HG02763 (cell line): ENCODE measurements around the gene SH3BP1.
"Not testable (repeated sequence)": the region's sequence is repeated elsewhere in the genome, so short reads cannot be mapped to it uniquely, and the experiment has no call there.

Experiments used
- ATAC-seq: cut with Tn5 transposase; IDR thresholded peaks from one replicate; pipeline ENCODE4 v1.9.1; 2021; ENCODE audit warnings: mild to moderate bottlenecking, moderate library complexity; ENCODE audit not compliant: unreplicated experiment

SH3BP1 gene

GRCh38 chr22:37676736-37677492 lies 37.4 kb downstream of the SH3BP1 start:
- ATAC-seq, result peak; percentile 50

- no peak for ATAC-seq
Observed at GRCh38 chr22:37677493-37677974, 38.1 kb downstream of the SH3BP1 start.

DNA sequence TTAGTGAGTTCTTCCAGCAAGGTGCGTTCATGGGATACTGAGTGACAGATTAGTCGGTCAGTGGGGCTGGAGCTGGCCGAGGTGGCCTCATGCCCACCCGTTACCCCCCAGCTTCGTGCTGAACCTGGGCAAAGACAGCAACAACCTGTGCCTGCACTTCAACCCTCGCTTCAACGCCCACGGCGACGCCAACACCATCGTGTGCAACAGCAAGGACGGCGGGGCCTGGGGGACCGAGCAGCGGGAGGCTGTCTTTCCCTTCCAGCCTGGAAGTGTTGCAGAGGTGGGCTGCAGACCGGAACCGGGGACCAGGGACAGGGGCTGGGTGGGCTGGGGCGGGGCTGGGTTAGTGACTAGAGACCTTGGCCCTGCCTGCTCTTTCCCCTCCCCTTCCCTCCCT lies 38.9 kb downstream of the SH3BP1 start:
- no peak for ATAC-seq

- ATAC-seq, result no peak
Observed at GRCh38 chr22:37679670-37680069, 40.2 kb downstream of the SH3BP1 start.

DNA sequence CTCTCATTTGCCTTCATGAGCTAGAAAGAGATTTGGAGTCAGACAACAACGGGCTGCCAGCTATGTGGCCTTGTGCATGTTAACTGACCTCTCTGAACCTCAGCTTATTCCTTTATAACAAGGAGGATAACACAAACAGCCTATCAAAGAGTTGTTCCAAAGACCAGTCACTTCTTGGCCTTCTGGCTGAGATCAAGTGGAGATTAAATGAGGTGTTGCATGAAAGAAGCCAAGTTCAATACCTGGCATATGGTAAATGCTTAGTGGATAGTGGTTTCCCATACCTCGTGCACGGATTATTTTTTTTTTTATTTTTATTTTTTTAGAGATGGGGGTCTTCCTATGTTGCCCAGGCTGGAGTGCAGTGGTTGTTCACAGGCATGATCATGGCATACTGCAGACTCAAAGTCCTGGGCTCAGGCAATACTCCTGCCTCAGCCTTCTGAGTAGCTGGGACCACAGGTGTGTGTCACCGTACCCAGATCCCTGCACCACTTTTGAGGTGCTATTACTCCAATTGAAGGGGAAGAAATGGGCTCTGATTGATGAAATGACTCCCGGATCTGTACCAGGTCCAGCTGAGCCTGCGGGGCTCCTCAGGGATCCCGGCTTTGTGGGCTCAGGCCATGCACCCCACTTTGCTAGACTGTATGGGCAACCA lies 40.9 kb downstream of the SH3BP1 start:
- no peak for ATAC-seq

DNA sequence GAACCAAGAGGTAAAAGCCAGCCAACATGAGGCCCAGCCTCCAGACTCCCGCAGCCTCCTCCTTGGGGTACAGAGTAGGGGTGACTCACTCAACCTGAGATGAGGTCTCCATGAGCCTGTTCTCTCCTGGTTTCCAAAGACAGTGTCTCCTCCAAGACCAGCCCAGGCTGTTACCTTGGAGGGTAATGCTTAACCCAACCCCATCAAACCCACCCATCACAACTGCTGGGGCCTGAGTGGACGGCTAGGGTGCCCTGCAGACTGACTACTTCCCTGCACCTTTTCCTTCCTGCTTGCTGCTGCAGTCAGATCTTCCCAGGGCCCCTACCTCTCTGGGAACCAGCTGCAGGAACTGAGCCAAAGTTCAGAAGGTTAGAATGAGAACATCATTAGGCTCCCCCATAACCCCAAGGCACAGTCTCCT lies 41.5 kb downstream of the SH3BP1 start:
- ATAC-seq, result no peak

DNA sequence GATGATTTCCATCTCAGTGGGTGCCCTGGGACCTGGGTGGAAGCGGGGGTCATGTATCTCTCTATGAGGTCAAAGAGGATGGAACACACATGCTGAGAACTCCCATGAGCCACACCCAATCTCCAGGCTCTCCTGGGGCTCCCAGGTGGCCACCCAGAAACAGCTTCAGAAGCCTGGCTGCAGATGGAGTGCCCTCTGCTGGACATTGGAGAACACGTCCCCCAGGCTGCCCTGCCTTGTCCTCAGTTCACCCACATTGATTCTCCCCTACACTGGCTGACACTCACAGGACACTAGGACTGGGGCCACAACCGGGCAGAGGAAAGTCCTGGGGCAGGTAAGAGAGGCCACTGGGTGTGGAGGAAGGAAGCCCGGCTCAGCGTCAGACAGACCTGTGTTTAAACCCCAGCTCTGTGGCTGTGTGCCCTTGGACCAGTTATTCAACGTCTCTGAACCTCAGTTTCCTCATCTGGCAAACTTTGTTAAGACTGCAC lies 42.1 kb downstream of the SH3BP1 start:
- no peak for ATAC-seq

DNA sequence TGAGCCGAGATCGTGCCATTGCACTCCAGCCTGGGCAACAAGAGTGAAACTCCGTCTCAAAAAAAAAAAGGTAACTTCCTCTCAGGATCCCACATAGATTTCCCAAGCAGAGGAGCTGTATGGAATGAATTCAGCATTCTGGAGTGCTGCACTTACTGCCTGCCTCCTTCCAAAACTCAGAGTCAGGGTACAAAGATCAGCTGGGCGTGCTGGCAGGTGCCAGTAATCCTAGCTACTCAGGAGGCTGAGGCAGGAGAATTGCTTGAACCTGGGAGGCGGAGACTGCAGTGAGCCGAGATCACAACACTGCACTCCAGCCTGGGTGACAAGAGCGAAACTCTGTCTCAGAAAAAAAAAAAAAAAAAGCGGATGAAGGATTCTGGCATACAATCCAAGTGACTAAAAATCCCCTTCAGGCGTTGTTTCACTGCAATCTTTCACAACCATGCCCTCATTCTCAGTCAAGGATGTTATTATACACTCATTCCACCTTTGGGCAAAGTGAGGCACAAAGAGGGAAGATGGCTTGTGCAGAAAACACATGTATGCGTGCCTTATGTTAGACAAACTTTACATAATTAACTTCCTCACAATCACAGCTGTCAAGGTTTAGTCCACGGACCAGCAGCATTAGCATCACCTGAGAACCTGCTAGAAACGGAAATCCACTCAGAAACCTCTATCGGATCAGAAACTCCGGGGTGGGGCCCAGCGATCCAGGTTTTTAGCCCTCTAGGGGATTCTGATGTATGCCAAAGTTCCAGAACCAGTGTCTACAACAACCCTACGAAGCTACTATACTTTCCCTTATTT lies 45.5 kb downstream of the SH3BP1 start:
- ATAC-seq, result no peak

DNA sequence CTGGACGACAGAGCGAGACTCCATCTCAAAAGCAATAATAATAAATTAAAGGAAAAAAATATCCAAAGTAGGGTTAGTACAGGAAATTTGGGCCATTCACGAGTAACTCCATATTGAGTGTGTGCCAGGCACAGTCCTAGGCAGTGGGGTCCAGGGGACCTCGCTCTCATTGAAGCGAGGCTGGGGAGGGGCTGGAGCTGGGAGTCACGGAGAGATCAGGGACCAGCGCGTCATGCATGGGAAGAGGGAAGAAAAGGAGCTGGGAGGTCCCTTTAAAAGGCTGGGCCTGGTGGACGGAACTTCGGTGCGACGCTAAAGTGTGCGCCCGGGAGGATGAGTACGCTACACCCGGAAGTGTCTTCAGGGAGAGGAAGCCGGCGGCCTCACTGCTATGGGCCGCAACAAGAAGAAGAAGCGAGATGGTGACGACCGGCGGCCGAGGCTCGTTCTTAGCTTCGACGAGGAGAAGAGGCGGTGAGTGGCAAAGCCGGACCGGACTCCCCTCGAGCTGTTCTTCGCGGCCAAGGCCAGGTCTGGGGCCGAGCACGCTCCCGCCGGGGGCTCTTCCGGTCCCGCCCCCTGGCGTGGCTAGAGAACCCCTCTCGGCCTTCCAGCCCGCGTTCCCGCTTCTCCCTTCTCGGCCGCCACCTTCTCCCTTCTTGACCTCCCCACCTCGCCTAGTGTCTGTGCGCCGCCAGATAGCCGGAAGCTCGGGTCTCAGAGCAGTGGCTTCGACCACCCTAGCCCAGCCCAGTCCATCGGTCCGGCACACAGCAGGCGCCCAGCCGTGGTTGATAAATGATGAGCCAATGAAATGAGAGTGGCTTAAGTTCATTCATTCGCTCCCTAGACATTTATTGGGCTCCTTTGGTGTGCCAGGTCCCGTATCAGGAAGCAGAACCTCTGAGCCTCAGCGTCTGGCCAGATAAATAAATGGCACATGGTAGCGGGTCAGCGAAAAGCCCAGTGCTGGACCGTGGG lies 46.8 kb downstream of the SH3BP1 start, which contains the start of gene NOL12:
Gene NOL12 (plus strand): TSS at position 342 of the 981 bp plus-strand sequence. CDS start 50 bp downstream, at position 392.
- peak; percentile 68 for ATAC-seq

- no peak for ATAC-seq
Observed at GRCh38 chr22:37690407-37690806, 50.9 kb downstream of the SH3BP1 start.

DNA sequence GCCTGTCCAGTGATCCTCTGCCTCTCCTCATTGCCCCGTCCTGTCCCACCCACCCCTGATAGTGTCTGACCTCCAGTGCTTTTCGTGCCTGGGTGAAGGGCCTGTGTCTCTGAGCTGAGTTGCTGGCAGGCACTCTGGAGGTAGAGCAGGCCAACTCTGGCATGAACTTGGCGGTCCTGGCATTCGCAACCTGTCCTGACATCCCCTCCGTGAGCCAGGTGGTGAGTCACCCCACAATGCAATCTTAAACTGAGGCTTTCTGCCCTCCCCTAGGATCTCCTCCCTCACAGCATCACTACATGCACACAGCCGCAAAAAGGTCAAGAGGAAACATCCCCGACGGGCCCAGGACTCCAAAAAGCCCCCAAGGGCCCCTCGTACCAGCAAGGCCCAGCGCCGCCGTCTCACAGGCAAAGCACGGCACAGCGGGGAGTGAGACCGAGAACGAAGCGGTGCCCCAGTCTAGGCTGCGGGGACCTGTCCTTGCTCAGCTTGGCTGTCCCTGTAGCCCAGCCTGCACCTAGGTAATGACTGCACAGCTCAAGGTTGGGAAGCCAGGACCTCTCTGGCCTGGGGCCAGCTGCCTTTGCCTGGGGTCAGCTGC lies 51.5 kb downstream of the SH3BP1 start:
- no peak for ATAC-seq

- ATAC-seq, result no peak
Observed at GRCh38 chr22:37692627-37693285, 53.3 kb downstream of the SH3BP1 start.

DNA sequence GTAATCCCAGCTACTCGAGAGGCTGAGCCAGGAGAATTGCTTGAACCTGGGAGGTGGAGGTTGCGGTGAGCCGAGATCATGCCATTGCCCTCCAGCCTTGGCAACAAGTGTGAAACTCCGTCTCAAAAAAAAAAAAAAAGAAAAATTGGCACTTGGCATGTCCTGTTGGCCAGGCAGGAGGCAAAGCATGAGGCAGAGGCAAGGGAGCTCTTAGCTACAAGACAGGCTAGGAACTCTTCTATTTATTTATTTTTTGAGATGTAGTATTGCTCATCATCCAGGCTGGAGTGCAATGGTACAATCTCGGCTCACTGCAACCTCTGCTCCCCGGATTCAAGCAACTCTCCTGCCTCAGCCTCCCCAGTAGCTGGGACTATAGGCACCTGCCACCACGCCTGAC lies 54.7 kb downstream of the SH3BP1 start:
- not testable (repeated sequence) for ATAC-seq

DNA sequence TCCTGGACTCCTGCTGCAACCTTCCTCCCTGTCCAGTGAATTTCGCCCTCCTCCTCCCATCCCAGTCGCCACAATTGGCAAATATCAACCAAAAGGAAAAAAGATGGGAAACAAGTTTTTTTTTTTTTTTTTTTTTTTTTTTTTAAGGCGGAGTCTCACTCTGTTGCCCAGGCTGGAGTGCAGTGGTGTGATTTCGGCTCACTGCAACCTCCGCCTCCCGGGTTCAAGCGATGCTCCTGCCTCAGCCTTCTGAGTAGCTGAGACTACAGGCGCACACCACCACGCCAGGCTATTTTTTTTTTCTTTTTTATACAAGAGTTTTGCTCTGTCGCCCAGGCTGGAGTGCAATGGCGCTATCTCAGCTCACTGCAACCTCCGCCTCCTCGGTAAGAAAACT lies 56.8 kb downstream of the SH3BP1 start:
- ATAC-seq, result not testable (repeated sequence)

DNA sequence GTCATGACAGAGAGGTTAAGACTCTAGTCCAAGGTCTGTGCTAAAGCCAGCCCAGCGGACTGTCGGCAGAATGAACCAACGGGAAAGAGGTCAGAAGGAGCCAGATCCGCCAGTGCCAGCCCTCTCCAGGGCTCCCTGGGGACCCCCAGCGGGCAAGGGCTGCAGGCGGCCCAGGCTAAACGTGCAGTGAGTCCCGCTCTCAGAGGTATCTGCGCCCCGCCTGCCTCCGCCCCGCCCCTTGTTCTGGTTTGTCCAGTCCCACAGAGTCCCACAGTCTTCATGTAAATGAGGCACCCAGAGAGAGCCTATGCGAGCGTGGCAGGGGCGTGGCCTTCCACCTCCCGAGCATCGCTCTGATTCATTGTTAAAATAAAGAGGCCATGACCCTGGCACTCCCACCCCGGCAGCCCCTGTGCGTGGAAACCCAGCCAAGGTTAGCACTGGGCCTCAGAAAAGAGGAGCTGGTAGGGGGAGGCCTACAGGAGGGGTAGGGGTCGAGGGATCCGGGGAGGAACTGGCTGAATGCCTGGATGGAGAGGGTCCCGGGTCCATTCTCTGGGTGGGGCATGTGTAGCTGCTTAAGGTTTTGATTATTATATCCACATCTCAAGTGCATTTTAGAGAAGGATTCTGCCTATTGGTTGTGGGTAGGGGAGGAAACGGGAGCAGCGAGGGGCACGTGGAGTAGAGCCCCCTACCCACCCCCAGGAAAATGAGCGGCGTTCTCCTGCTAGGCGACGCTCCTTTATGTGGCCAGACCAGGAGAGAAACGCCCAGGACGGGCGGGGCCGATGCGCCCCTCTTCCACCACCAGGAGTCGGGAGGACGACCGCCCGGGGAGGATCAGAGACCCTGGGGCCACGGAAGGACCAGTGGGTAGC lies 57.4 kb downstream of the SH3BP1 start, which contains the start of gene TRIOBP:
Gene TRIOBP (plus strand): TSS at position 392 of the 881 bp plus-strand sequence. CDS start 4,318 bp downstream, outside the sequence.
- peak; percentile 68 for ATAC-seq

GRCh38 chr22:37697538-37697835 lies 58.0 kb downstream of the SH3BP1 start:
- no peak for ATAC-seq

GRCh38 chr22:37701141-37701786 lies 61.8 kb downstream of the SH3BP1 start:
- no peak for ATAC-seq

GRCh38 chr22:37703906-37704305 lies 64.4 kb downstream of the SH3BP1 start:
- ATAC-seq, result no peak
